Endometrium (tissue), 2 donors: ENCODE results near the gene KDM2A.

ENCODE experiments used
- FAIRE-seq: peaks from 2 replicates; lab custom pipeline; 2012; peaks lifted over from hg19 to GRCh38; lab: Jason Lieb, UNC
- donor health status: control.
- donor health status: control.

KDM2A gene

DNA sequence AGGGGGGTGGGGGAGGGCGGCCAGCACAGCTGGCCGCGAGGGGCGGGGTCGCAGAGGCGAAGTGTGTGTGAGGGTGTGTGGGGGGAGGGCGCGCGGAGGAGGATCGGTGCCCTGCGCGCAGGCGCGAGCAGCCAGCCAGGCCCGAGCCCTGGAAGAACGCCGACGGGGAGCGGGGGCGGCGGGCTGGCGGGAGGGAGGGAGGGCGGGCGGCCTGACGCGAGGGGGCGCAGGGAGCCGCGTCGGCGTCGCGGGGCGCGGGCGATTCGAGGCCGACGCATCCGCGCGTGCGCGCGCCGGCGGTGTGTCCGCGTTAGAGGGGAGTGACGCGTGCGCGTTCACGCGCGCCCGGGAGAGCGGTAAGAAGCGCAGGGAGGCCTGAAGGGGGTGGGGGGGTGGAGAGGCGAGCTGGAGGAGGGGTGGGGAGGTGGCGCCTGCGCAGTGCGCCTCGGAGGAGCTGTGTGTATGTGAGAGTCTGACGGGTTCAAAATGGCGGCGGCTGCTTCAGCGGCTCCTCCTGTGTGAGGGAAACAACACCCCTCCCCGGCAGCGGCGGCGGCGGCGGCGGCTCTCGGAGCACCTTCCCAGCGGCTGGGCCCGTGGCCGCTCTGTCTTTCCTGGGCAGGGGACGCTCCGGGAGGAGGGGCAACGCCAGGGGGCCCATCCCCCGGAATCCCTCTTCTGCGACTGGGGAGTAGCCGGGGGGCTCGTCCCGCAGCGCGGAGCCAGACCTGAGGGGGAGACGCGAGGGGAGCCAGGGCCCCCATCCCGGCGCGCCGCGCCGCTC lies at the start of gene KDM2A:
TSS of gene KDM2A (plus strand) at position 463 of the 784 bp plus-strand sequence. CDS start 2,054 bp downstream, outside the sequence.
- no peak for FAIRE-seq

DNA sequence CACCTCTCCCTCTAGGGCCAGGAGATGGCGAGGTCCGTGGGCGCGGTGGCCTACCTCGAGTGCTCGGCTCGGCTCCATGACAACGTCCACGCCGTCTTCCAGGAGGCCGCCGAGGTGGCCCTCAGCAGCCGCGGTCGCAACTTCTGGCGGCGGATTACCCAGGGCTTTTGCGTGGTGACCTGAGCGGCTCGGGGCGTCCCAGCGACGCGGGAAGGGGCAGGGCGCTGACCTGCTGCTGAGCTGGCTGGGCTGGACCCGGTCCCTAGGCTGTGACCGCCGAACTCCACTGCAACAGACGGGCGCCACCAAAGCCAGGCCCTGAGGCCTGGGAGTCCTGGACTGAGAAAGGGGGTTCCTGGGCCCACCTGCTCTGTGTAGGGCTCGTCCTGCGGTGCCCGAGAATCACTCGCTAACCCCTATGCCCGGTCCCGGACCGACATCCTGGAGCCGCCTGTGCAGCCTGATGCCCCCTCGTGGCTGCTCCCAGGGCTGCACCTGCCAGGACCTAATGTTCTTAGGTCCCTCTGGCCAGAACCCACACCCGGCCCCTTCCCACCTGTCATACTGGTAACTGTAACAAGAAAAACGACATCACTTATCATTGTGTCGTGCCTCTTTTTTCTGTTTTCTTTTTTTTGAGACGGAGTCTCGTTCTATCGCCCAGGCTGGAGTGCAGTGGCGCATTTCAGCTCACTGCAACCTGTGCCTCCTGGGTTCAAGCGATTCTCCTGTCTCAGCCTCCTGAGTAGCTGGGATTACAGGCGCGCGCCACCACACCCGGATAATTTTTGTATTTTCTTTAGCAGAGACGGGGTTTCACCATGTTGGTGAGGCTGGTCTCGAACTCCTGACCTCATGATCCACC lies 47.4 kb upstream of the KDM2A start:
- no peak for FAIRE-seq

DNA sequence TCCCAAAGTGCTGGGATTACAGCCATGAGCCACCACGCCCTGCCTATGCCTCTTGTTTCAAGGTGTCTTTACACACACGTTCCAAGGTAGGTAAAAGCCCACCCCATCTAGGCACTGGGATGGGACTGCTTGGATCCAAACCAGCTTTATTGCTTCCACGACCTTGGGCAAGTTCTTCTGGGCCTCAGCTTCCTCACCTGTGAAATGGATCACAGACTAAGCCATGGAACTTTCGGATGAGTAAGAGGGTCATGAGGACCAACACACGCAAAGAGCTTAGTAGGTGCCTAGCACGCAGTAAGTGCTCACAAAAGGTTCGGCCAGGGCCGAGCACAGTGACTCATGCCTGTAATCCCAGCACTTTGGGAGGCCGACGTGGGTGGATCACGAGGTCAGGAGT lies 46.8 kb upstream of the KDM2A start:
- no peak for FAIRE-seq

DNA sequence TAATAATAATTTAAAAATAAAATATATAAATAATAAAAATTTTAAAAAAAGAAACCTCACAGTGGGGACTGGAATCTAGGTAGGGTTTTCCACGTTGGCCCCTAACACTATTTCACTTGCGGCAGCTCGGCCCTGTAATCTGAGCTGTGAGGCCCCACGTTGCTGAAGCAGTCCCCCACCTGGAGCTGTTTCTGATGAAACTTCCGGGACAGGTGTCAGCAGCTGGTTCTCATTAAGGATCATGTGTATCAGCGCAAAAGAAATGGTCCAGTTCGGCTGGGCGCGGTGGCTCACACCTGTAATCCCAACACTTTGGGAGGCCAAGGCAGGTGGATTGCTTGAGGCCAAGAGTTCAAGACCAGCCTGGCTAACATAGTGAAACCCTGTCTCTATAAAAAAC lies 45.2 kb upstream of the KDM2A start:
- FAIRE-seq = no peak

DNA sequence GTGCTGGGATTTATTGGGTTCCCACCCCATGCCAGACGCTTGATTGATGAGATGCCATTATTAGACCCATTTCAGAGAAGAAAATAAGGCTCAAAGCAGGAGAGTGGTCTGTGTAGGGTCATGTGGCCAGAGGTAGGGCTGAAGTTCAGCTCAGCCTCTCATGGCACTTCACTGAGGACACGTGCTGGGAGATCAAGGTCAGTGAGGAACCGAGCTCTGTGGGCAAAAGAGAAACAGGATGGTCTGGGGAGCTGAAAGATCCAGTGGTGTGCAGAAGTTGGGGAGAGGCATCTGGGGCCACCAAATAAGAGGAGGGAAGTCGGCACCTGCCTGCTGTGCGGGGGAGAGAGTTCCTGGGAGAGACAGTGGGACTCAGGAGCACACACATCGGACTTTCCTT lies 42.9 kb upstream of the KDM2A start:
- FAIRE-seq = no peak

DNA sequence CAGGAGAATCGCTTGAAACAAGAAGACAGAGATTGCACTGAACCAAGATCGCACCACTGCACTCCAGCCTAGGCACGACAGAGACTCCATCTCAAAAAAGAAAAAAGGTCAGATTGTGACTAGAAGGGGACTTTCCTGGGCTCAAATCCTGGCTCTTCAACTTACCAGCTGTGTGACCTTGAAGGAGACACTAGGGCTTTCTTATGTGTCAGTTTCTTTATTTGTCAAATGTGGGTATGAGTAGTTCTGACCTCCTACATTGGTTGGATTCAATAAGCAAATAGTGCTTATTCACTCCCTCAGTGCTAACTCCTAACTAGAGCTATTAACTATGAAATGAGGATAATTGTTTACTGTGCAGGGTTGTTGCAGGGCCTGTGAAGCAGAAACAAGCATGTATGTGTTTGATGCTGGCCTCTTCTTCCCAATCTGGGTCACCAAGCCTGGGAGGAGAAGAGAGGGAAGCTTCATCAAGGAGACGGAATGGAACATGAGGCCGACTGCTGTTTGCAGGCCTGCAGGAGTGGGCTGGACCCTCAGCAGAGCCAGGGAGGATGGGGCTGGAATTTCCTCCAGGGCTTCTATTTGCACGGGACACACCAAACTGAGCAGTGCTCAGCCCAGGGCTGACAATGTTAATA lies 39.9 kb upstream of the KDM2A start:
- no peak for FAIRE-seq

DNA sequence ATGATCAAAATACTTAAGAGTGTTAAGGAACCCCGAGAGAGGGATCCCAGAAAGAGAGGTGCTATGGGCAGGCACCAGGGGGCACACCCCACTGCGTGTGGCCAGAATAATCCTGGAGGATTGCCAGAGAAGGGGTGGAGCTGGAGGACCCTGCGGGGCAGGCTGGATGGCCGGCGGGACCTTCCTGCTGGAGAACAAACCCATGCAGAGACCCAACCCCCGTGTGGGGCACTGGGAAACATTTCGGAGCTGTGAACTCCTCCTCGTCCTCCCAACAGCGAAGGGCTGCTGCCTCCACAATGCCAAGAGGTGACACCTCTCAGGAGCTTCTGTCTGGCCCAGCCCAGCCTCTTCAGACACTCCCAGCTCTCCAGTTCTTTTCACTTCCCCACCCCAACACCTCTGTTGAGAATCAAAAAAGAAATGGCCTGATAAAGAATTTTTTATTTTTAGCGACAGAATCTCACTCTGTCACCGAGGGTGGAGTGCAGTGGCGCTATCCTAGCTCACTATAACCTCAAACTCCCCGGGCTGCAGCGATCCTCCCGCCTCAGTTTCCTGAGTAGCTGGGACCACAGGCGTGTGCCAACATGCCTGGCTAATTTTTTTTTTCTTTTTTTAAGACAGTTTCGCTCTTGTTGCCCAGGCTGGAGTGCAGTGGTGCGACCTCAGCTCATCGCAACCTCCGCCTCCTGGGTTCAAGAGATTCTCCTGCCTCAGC lies 36.8 kb upstream of the KDM2A start:
- FAIRE-seq = no peak

DNA sequence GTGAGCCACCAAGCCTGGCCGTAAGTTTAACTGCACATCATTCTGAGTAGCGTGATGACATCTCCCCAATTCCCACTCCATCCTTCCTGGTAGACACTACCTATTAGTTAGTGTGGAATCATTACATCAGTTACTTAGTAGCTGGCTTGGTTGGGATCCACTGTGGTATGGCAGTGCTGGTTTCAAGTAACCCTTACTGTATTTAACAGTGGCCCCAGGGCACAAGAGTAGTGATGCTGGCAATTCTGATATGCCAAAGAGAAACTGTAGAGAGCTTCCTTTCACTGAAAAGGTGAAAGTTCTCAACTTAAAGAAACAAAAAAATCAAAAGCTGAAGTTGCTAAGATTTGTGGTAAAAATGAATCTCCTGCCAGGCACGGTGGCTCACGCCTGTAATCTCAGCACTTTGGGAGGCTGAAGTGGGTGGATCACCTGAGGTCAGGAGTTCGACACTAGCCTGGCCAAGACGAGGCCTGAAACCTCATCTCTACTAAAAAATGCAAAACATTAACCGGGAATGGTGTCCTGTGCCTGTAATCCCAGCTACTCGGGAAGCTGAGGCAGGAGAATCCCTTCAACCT lies 35.2 kb upstream of the KDM2A start:
- FAIRE-seq = no peak

DNA sequence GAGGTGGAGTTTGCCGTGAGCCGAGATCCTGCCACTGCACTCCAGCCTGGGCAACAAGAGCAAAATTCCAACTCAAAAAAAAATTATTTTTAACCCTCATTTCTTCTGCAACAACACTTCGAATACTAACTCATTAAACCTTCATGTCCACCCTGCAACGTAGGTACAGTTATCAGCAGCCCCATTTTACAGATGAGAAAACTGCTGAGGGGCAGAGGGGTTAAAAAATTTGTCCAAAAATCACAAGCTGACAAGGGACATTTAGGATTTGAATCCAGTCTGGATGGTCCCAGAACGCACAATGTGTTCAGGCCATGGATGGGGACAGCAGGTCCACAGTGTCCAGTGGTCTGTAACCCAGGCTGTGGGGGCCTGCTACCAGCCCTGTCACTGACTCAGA lies 33.4 kb upstream of the KDM2A start:
- no peak for FAIRE-seq

DNA sequence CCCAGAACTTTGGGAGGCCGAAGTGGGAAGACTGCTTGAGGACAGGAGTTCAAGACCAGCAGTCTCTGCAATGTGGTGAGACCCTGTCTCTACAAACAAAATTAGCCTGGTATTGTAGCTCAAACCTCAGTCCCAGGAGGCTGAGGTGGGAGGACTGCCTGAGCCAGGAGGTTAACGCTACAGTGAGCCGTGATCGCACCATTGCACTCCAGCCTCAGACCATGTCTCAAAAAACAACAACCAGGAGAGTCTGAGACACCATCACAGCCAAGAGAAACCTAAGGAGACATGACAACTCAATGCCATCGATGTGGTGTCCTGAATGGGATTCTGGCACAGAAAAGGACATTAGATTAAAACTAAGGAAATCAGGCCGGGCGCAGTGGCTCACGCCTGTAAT lies 28.3 kb upstream of the KDM2A start:
- FAIRE-seq = no peak

DNA sequence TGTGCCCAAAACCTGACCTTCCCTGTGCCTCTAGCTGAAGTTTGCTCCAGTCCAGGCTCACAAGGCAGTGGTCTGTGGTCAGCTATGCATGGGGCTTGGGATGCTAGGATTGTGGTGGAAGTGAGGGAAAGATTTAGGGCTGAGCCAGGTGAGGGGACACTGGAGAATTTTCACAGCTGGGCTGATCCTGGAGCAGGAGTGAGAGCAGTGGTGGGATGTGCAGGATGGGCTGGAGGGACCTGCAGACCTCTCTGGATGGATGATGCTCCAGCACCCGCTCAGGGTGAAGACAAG lies 23.9 kb upstream of the KDM2A start:
- FAIRE-seq = no peak

DNA sequence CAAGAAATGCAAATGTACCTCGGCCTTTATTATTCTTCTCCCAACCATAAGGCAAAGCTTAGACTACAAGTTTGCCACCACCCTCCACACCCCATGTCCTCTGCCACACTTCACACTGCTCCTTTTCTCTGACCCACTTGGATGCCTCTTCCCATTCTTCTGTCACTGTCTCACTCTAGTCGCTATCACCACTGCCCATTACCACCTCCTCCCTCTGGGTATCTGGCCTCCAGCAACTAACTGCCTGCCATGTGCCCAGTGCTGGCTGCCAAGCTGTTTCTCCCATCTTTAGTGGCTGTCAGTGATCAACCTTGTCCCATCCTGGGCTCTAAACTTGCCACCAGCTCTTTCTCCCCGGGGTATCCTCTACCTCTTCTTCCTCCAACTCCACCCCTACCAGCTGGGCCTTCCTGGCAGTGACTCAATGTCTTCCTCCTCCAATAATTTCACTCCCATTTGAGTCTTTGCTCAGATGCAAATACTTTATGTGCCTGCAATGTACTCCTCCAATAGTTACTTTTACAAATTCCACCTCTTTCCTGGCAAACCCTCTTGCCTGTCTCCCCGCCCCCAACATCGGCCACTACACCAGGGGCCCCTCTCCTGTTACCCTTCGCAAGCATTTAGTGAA lies 20.1 kb upstream of the KDM2A start:
- no peak for FAIRE-seq

DNA sequence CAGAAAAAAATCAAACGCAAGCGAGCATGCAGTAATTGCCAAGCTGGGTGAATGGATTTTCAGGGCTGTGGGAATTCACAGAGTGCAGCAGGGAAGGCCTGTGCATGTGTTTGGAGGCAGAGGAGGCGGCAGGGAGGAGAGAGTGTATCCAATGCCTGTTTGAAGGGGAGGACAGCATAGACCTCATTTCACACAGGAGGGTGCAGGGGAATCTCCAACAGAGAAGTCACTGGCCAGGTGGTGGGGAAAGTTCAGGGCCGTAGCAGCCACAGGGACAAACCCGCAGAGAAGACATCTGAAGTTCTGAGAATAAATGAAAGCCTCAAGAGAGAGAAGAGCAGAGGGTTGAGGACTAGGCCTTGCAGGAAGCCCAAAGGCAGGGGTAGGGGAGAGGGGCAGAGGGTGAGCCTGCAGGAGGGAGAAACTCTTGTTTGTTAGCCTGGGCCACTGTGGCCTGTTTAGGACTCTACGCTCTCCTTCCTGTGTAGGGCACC lies 19.2 kb upstream of the KDM2A start:
- FAIRE-seq = no peak

DNA sequence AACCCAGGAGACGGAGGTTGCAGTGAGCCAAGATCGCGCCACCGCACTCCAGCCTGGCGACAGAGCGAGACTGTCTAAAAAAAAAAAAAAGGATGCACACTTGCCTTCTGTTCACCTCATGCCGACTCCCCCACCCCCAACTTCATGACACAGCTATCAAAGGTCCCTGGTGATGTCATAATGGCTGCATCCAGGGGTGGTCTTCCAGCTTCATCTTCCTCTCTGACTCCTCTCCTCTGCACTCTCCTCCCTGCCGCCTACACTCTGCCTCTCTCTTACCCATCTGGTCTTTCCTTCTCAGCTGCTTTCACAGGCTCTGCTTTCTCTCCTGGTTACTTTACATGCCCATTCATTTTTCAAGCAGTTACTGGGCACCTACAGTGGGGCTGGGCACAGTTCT lies 16.4 kb upstream of the KDM2A start:
- FAIRE-seq = no peak

DNA sequence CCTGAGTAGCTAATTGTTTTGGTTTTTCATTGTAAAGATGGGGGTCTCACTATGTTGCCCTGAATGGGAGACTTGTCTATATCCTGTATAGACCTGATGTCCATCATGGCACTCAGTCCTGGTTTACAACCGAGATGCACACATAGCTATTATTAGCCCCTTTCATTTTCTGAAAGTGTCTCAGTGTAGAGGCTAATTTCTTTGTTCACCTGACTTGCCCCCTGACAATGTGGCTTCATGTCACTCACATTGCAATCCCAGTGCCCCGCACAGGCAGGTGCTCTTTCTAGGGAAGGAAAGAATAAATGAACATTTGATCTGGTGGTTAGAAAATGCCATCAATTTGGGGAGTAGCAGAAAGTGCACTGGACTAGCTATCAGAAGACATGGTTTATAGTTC lies 13.1 kb upstream of the KDM2A start:
- FAIRE-seq = no peak

DNA sequence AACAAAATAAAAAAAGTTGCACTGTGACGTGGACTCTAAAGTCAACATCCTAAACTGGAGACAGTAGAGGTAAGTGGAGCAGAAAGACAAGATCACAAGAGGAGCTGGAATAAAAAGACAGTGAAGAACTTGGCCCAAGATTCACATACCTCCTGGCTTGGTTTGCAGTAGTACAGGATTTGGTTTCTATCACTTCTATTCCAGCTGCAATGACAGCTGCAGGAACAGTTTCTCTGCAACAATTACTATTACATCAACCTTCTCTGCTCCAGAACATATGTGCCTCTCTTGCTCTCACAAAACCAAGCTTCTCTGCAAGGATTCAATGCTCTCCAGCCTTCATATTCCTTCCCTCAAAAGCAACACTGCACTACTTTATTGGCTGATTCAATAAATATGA lies 7.8 kb upstream of the KDM2A start:
- FAIRE-seq = no peak

DNA sequence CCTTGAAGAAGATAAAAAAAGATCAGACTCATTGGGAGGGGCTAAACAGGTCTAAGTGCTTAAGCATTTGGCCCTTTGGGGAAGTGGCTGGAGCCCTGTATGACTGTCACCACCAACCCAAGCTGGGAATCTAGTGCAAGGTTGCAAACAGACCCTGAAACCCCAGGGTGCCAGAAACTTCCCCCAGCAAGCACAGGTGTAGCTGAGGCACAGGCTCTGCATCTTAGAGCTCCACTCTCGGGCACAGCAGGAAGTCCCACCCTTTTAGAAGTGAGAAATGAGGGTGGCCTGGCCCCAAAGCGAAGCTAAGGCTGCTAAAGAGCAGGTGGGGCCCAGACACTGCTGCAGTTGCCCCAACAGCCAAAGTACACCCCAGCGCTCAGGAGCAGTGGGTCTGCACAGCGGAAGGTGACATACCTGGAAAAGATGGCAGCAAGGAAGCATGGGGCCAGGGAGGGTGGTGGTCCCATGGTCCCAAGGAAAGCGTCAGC lies 5.8 kb upstream of the KDM2A start:
- FAIRE-seq = no peak

DNA sequence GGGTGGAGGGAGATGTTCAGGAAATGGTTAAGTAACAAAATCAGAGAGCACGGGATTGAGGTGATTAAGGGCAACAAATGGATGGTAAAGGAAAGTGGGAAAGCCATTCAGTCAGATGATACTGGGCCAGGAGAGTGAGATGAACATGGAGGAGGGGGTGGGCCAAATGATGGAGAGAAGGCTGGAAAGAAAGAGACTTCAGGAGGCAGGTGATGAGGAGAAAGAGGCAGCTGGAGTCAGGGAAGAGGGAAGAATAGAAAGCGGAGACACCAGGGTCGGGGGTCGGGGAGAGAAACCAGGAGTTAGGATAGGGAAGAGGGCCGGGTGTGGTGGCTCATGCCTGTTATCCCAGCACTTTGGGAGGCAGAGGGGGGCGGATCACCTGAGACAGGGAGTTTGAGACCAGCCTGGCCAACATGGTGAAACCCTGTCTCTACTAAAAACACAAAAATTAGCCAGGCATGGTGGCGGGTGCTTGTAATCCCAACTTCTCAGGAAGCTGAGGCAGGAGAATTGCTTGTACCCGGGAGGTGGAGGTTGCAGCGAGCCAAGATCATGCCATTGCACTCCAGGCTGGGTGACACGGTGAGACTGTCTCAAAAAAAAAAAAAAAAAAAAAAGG lies 4.7 kb upstream of the KDM2A start:
- FAIRE-seq = no peak

DNA sequence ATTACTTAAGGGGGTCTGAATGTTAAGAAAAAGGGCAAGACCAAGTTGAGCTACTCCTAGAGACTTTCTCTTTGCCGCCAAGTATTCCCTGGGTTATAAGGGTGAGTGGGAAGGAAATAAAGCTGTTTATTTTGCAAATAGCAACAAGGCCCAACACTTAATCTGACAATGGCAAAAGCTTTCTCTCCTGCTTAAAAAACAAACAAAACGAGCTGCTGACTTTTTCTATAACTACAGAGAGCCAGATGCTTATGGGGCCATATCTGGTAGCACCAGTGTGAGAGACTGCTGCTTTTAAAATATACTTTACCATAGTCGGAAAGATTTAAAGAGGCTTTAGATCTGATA lies 2.3 kb upstream of the KDM2A start:
- FAIRE-seq = no peak

DNA sequence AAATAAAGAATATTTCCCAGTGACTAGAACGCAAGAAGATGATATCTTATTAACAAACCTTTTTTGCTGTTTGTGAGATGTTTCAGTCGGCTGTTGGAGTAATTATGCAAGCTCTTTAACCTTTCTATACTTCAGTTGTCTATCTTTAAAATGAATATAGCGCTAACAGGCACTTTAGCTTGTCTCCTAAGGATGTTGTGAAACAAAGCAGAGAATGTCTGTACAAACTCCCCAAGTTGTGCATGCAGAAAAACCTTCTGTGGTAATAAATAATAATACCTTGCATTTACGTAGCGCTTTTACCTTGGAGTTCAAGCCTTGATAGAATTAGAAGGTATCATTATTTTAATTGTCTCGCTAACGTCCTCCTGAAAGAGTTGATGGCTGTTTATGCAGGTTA lies 1.9 kb upstream of the KDM2A start:
- FAIRE-seq = no peak

DNA sequence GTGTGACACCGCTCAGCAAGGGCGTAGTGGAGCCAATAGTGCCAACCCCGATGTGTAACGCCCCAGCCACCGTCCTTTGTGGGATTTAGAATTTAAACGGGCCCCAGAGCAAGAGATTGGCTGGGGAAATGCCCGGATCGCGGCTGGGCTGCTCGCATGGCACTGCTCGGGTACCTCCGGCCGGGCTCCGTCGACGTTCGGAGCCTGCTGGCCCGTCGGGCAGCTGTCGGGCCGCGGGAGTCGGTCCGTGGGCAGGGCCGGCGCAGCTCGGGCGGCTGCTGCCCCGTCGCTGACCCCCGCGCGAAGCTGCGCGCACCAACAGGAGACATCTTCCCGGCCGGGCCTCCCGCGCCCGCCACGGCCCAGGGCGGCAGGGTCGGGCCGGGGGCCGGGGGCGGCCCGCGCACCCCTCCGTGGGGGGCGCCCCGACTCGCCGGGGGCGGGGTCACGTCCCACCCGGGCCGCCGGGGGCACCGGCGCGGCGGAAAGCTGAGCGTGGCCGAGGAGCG lies 1.3 kb upstream of the KDM2A start:
- no peak for FAIRE-seq
